ENCODE measurements around the gene UBE2G1. TPM values are rescaled to one million over a fixed set of nuclear protein-coding genes. Genes with fewer than 3 reads are reported as not detected.
"Not testable (repeated sequence)": the region's sequence is repeated elsewhere in the genome, so short reads cannot be mapped to it uniquely, and the experiment has no call there.

UBE2G1 gene
- total RNA-seq (2014; rRNA removed; shearing (Covaris generic)): 76.8 and 79.0 TPM in 2 replicates

- DNase-seq (ENCODE audit: low spot score): peak; percentile 94
Observed at GRCh38 chr17:4366327-4367063, at the start of gene UBE2G1. UBE2G1 (minus strand) TSS chr17:4366675; CDS start chr17:4366316, 359 bp downstream.

GRCh38 chr17:4412933-4413831 lies 46.7 kb upstream of the UBE2G1 start:
- peak; percentile 84 for DNase-seq (ENCODE audit: low spot score)

GRCh38 chr17:4411201-4411600 lies 44.7 kb upstream of the UBE2G1 start:
- DNase-seq (ENCODE audit: low spot score): no peak

DNA sequence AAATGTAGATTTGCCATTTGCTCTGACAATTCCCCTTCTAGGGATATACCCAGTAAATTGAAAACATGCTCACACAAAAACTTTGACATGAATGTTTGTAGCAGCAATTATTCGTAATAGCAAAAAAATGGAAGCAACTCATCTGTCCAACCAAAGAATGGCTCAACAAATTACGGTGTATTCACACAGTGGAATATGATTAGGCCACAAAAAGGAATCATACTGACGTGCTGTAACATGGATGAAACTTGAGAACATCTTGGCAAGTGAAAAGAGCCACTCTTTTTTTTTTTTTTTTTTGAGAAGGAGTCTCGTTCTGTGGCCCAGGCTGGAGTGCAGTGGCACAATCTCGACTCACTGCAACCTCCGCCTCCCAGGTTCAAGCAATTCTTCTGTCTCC lies 43.2 kb upstream of the UBE2G1 start:
- no peak for DNase-seq (ENCODE audit: low spot score)

- DNase-seq (ENCODE audit: low spot score): no peak
Observed at GRCh38 chr17:4407851-4408250, 41.4 kb upstream of the UBE2G1 start.

DNA sequence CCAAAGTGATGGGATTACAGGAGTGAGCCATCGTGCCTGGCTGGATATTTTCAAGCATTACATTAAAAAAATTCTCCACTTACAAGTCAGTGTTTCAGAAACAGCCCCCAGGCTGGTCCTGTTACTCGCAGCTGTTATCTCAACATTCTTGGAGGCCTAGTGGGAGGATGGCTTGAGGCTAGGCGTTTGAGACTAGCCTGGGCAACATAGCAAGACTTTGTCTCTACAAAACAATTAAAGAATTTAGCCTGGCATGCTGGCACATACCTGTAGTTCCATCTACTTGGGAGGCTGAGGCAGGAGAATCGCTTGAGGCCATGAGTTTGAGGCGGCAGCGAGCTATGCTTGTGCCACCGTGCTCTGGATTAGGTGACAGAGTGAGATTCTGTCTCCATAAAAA lies 40.7 kb upstream of the UBE2G1 start:
- no peak for DNase-seq (ENCODE audit: low spot score)

- no peak for DNase-seq (ENCODE audit: low spot score)
Observed at GRCh38 chr17:4406386-4406785, 39.9 kb upstream of the UBE2G1 start.

- DNase-seq (ENCODE audit: low spot score): no peak
Observed at GRCh38 chr17:4405699-4406098, 39.2 kb upstream of the UBE2G1 start.

GRCh38 chr17:4405038-4405669 lies 38.7 kb upstream of the UBE2G1 start:
- DNase-seq (ENCODE audit: low spot score): no peak

DNA sequence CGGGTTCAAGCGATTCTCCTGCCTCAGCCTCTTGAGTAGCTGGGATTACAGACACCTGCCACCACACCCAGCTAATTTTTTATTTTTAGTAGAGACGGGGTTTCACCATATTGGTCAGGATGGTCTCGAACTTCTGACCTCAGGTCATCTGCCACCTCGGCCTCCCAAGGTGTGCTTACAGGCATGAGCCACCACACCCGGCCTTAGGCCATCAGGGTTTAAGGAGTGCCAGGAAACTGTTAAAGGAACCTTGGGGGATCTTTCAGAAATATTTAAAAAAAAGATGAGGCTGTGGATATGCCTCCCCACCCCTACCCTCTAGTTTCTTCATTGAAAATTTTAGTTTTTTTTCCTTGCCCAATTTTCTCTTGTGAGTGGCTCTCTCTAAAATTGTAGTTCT lies 31.4 kb upstream of the UBE2G1 start:
- no peak for DNase-seq (ENCODE audit: low spot score)

DNA sequence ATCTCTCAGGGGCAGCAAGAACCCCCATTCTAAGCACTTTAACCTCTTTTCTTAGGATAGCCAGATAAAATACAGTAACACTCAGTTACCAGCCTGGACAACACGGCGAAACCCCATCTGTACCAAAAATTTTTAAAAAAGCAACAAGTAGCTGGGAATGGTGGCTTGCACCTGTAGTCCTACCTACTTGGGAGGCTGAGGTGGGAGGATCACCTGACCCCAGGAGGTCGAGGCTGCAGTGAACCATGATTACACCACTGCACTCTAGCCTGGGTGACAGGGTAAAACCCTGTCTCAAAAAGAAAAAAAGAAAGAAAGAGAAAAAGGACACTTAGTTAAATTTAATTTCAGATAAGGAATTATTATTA lies 28.6 kb upstream of the UBE2G1 start:
- DNase-seq (ENCODE audit: low spot score): no peak

DNA sequence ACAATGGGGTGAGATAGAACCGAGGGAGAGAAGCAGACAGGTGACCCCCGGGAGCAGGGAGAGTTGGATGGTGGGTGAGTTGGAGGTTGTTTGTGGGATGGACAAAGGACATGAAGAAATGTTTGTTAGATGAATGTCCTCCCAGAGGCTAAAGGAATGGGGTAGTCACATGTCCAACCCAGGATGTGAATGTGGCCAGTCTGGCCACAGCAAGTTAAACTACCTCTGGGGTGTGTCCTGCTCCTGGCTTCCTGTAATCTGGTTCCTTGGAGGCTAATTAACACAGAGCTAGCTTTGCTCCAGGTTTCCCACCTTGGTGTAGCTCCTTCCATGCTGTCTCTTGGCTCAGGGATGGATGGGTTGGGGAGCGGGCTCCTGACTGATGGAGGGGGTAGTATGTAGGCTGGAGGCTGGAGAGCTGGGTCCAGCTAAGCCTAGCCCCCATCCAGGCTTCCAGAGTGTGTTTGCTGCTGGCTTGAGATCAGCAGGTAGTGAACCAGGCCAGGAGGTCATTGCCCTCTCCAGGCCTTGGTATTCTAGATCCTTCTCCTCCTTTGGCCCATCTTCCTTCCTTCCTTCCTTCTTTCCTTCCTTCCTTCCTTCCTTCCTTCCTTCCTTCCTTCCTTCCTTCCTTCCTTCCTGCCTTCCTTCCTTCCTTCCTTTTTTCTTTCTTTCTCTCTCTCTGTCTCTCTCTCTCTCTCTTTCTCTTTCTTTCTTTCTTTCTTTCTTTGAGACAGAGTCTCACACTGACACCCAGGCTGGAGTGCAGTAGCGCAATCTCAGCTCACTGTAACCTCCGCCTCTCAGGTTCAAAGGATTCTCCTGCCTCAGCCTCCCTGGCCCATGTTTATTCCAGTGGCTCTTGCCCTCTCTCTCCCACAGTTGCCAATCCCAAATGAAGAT lies 28.0 kb upstream of the UBE2G1 start:
- DNase-seq (ENCODE audit: low spot score): peak; percentile 54

DNA sequence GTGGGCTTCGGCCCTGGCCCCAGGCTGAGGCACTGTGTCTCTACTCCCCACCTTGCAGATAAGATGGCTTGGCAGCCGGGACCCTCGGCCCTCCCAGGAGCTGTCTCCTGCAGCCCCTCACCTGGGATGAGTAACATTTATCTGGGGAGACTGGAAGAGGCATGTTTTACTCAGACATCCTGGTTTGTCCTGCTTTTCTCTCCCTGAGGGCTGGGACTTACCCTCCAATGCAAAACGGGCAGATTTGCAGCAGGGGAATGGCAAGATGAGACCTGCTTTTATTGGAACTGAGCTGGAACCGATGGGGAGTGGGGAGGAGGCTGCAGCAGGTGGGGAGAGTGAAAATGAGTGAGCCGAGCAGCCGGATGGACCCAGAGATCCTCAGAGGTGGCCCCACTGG lies 27.3 kb upstream of the UBE2G1 start:
- no peak for DNase-seq (ENCODE audit: low spot score)

- DNase-seq (ENCODE audit: low spot score): no peak
Observed at GRCh38 chr17:4389079-4389478, 22.6 kb upstream of the UBE2G1 start.

GRCh38 chr17:4387137-4387536 lies 20.7 kb upstream of the UBE2G1 start:
- DNase-seq (ENCODE audit: low spot score): no peak

GRCh38 chr17:4386406-4386805 lies 19.9 kb upstream of the UBE2G1 start:
- no peak for DNase-seq (ENCODE audit: low spot score)

- no peak for DNase-seq (ENCODE audit: low spot score)
Observed at GRCh38 chr17:4381690-4382671, 15.5 kb upstream of the UBE2G1 start.

DNA sequence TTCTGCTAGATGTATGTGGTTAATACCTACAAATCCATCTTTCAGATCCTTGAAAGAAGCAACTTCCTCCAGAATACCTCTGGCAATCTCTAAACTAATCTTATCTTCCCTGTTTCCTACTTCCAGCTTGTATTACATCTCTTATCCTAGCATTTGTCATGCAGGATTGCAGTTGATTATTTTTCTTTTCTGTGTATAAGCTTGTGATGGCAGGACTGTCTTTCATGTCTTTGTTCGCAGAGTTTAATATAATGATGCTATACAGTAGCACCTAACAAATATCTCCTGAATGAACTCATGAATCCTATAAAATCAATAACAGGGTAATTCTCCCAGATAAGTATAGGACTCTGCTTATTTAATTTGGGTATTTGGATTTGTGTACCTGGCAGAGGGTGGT lies 12.2 kb upstream of the UBE2G1 start:
- DNase-seq (ENCODE audit: low spot score): no peak

GRCh38 chr17:4377247-4377646 lies 10.8 kb upstream of the UBE2G1 start:
- DNase-seq (ENCODE audit: low spot score): not testable (repeated sequence)

DNA sequence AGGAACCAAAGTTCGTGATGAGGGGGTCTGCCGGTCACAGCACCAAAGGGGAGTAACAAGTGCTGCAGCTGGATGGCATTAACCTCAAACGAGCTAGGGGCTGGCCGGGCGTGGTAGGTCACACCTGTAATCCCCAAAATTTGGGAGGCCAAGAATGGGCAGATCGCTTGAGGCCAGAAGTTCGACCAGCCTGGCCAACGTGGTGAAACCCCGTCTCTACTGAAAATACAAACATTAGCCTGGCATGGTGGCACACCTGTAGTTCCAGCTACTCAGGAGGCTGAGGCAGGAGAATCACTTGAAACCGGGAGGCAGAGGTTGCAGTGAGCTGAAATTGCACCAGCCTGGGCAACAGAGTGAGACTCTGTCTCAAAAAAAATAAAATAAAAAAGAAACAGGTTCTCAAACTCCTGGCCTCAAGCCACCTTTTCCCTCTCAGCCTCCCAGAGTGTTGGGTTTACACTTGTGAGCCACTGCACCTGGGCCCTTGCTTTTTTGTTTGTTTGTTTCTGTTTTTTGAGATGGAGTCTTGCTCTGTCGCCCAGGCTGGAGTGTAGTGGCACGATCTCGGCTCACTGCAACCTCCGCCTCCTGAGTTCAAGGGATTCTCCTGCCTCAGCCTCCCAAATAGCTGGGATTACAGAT lies 9.4 kb upstream of the UBE2G1 start:
- not testable (repeated sequence) for DNase-seq (ENCODE audit: low spot score)

Data from A172 (cell line).